ENCODE results near the gene FGF7. TPM values are rescaled to one million over a fixed set of nuclear protein-coding genes. Genes with fewer than 3 reads are reported as not detected.
"Not testable (repeated sequence)": the region's sequence is repeated elsewhere in the genome, so short reads cannot be mapped to it uniquely, and the experiment has no call there.

FGF7 gene, protein sequence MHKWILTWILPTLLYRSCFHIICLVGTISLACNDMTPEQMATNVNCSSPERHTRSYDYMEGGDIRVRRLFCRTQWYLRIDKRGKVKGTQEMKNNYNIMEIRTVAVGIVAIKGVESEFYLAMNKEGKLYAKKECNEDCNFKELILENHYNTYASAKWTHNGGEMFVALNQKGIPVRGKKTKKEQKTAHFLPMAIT
- 10 to 100 TPM in 11 of 12 donors, not detected in 1; 14.9 to 64.1 (median 27.4) TPM for polyA plus RNA-seq (ENCODE audit: insufficient read length in 12 of 12)
- long read RNA-seq, donor 1, full-length matches to known transcripts, result 19 of 19 reads
- long read RNA-seq, donor 1, partial matches to known transcripts, result 0 of 19 reads
- long read RNA-seq, donor 1, other reads (novel, unspliced or antisense), result 0 of 19 reads
- long read RNA-seq, donor 2, full-length matches to known transcripts, result 15 of 15 reads
- long read RNA-seq, donor 2, partial matches to known transcripts, result 0 of 15 reads
- long read RNA-seq, donor 2, other reads (novel, unspliced or antisense), result 0 of 15 reads
- long read RNA-seq, donor 3, full-length matches to known transcripts, result 7 of 7 reads
- long read RNA-seq, donor 3, partial matches to known transcripts, result 0 of 7 reads
- long read RNA-seq, donor 3, other reads (novel, unspliced or antisense), result 0 of 7 reads
- long read RNA-seq, donor 4, full-length matches to known transcripts, result 1 of 1 reads
- long read RNA-seq, donor 4, partial matches to known transcripts, result 0 of 1 reads
- long read RNA-seq, donor 4, other reads (novel, unspliced or antisense), result 0 of 1 reads
- long read RNA-seq, donor 5, full-length matches to known transcripts, result 13 of 13 reads
- long read RNA-seq, donor 5, partial matches to known transcripts, result 0 of 13 reads
- long read RNA-seq, donor 5, other reads (novel, unspliced or antisense), result 0 of 13 reads
- long read RNA-seq, donor 6, full-length matches to known transcripts, result 13 of 13 reads
- long read RNA-seq, donor 6, partial matches to known transcripts, result 0 of 13 reads
- long read RNA-seq, donor 6, other reads (novel, unspliced or antisense), result 0 of 13 reads
- long read RNA-seq, donor 7, full-length matches to known transcripts, result 3 of 3 reads
- long read RNA-seq, donor 7, partial matches to known transcripts, result 0 of 3 reads
- long read RNA-seq, donor 7, other reads (novel, unspliced or antisense), result 0 of 3 reads
- long read RNA-seq, donor 8, full-length matches to known transcripts, result 7 of 7 reads
- long read RNA-seq, donor 8, partial matches to known transcripts, result 0 of 7 reads
- long read RNA-seq, donor 8, other reads (novel, unspliced or antisense), result 0 of 7 reads
- long read RNA-seq, donor 9, full-length matches to known transcripts, result 5 of 5 reads
- long read RNA-seq, donor 9, partial matches to known transcripts, result 0 of 5 reads
- long read RNA-seq, donor 9, other reads (novel, unspliced or antisense), result 0 of 5 reads
- long read RNA-seq, donor 10, full-length matches to known transcripts, result 7 of 7 reads
- long read RNA-seq, donor 10, partial matches to known transcripts, result 0 of 7 reads
- long read RNA-seq, donor 10, other reads (novel, unspliced or antisense), result 0 of 7 reads
- long read RNA-seq, donor 11, full-length matches to known transcripts, result 8 of 16 reads
- long read RNA-seq, donor 11, partial matches to known transcripts, result 8 of 16 reads
- long read RNA-seq, donor 11, other reads (novel, unspliced or antisense), result 0 of 16 reads

DNA sequence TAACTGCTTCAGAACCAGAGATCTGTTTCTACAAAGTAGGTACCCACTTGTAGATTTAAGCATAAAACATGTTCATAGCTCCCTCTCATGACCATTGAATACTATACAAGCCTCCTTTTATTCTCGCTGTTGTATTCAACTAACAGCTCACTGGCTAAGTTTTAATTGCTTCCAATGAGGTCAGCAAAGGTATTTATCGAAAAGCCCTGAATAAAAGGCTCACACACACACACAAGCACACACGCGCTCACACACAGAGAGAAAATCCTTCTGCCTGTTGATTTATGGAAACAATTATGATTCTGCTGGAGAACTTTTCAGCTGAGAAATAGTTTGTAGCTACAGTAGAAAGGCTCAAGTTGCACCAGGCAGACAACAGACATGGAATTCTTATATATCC, at the start of gene FGF7:
TSS of gene FGF7 (plus strand) at position 222 of the 400 bp plus-strand sequence. CDS start 1,056 bp downstream, outside the sequence.
- peak; percentile 61 for DNase-seq

DNA sequence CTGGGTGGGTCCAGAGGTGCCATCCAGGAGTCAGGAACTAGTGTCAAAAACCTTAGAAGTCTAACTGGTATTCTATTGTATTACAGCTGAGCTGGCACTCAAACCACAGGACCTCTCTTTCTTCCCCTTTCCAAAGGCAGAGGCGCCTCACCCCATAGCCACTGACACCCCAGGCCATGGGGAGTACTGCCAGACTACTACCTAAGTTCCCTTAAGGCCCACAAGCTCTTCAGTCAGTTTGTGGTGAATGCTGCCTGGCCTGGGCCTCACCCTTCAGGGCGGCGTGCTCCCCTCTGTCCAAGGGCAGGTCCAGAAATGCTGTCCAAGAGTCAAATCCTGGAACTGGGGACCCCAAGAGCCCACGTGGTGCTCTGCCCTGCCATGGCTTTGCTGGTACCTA, 43.0 kb upstream of the FGF7 start:
- DNase-seq, result no peak

DNA sequence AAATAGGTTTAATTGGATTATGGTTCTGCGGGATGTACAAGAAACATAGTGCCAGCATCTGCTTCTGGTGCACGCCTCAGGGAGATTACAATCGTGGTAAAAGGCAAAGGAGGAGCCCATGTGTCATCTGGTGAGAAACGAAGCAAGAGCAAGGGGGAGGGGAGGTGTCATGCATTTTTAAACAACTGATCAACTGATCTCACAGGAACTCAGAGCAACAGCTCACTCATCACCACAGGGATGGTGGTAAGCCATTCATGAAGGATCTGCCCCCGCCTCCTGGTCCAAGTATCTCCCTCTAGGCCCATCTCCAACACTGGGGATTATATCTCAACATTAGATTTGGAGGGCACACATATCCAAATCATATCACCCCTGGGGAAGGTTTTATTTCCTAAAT, 42.1 kb upstream of the FGF7 start:
- no peak for DNase-seq

DNA sequence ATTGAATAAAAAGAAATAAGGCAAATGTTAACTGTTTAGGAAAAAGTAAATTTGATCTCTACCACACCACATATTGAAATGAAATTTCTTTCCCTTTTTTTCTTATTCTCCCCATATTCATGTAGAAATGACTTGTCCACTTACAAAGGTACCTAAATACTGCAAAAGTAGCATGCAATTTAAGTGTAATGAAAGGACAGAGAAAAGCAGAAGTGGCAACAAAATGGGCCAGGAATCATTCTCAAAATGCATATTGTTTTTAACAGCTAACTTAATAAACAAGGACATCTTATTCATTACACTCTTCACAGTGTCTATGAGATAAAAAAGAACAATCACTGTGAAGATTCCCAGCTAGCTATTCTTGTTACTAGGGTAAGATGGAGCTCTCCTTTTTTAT, 40.6 kb upstream of the FGF7 start:
- no peak for DNase-seq

DNA sequence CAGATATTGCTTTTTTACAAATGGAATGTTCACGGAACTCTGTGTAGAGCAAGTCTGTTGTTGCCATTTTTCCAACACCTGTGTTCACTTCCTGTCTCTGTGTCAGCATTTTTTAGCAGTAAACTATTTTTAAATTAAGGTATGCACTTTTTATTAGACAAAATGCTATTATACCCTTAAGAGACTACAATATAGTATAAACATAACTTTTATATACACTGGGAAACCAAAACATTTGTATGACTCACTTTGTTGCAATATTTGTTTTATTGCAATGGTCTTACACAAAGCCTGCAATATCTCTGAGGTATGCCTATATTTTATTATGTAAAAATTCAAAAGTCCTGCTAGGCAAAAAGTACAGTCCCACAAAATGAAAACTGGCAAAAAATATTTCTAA, 39.8 kb upstream of the FGF7 start:
- DNase-seq, result no peak

DNA sequence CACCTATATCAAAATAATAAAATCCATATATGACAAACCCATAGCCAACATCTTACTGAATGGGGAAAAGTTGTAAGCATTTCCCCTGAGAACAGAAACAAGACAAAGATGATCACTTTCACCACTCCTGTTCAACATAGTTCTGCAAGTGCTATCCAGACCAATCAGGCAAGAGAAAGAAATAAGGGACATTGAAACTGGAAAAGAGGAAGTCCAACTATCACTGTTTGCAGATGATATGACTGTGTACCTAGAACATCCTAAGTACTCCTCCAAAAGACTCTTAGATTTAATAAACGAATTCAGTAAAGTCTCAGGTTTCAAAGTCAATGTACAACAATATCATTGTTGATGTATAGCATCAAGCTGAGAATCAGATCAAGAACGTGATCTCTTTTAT, 35.6 kb upstream of the FGF7 start:
- DNase-seq, result no peak

DNA sequence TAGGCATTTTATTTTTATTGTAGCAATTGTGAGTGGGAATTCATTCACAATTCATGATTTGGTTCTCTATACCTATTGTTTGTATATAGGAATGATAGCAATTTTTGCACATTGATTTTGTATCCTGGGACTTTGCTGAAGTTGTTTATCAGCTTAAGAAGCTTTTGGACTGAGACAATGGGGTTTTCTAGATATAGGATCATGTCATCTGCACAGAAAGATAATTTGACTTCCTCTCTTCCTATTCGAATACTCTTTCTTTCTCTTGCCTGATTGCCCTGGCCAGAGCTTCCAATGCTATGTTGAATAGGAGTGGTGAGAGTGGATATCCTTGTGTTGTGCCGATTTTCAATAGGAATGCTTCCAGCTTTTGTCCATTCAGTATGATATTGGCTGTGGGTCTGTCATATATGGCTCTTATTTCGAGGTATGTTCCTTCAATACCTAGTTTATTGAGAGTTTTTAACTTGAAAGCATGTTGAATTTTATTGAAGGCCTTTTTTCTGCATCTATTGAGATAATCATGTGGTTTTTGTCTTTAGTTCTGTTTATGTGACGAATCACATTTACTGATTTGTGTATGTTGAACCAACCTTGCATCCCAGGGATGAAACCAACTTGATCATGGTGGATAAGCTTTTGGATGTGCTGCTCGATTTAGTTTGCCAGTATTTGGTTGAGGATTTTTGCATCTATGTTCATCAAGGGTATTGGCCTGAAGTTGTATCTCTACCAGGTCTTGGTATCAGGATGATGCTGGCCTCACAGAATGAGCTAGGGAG, 20.3 kb upstream of the FGF7 start:
- not testable (repeated sequence) for DNase-seq

DNA sequence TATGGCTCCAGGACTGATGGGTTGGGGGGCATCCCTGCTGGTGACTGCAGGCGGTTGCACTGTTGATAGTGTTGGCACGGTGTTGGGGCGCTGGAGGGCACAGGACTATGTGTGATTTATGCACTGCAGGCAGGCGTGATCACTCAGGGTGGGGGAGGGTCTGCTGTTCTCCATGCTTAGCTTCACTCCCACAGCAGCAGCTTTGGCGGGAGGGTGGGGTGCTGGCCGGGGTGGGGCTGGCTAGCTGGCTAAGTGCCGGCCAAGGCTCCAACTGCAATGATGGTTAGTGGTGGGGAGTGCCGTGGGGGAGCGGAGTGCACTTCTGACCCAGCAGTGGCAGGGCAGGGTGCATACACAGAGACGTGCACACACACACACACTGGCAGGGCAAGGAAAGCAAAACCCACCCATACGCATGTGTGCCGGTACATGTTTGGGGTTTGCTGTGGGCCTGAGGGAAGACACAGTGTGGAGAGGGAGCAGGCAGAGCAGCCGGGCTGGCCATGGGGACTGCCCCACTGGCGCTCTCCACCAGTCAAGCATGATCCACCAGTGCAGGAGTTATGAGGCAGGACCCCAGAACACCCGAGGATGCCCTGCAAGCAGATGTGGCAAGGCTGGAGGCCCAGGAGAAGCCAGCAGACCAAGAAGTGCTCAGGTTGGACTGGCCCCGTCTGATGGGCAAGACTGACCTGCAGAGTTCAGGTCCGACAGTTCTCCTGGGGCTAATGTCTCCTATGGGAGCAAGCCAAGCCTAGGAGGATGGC, 16.5 kb upstream of the FGF7 start:
- no peak for DNase-seq

DNA sequence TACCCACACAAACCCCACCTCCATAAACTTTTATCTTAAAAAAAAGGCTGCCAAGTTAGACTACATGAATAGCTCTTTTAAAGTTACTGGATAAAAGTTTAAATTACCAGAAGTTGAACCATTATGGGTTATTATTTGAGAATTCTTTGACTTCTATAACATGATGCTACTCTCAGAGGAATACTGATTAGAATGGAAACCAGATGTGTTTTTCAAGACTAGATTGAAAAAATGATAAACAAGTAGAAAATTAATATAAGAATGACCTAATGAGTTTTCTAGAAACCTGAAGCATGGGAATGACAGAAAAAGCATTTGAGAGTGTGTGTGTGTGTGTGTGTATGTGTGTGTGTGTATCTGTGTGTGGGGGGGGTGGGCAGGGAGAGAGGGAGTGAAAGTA, 12.4 kb upstream of the FGF7 start:
- DNase-seq, result no peak

DNA sequence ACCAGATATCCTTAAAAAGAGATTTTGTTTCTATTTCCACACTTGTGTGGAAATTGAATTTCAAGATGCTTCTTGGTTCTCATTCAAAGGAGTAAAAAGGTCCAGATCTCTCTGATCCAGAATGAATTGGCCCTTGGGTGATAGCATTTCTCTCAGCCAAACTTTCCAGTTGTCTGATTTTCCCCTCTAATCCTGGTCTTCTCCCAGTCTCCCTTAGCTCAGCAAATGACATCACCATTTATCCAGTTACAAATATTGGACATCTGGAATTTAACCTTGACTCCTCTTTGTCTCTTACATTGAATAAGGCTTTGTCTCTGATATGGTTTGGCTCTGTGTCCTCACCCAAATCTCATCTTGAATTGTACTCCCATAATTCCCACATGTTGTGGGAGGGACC, 10.2 kb upstream of the FGF7 start:
- DNase-seq, result peak; percentile 77

DNA sequence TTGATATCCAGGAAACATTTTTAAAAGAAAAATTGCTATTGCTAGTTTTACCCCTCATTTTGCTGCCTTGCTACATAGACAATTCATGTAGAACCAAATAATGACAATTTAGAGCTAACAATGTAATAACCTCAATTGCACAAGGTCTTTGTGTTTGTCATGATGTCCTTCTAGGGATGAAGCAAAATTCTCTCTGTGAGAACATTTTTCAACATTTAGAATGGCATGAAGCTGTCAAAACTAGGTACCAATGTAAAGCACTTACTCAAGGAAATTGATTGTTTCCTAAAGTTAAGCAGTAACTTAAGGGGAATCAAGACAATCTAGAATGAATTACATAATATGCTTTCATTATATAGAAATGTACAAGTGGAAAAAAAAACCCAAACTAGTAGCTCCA, 7.9 kb upstream of the FGF7 start:
- no peak for DNase-seq

DNA sequence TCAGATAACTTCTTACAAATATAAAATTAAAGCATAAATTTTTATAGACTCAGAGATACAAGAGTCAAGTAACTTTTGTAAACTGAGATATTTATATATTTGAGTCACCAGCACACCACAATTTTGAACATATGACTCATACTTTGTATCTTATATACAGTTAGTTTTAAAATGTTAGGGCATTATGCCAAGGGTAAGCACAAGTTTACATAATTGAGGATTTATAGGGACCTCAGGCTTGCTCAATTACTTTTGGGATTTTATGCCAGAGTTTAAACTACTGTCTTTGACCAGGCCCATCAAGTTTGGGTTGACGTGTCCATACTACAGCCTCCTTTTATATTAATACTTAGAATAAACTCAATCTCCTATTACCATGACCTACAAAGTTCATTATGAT, 7.4 kb upstream of the FGF7 start:
- no peak for DNase-seq

DNA sequence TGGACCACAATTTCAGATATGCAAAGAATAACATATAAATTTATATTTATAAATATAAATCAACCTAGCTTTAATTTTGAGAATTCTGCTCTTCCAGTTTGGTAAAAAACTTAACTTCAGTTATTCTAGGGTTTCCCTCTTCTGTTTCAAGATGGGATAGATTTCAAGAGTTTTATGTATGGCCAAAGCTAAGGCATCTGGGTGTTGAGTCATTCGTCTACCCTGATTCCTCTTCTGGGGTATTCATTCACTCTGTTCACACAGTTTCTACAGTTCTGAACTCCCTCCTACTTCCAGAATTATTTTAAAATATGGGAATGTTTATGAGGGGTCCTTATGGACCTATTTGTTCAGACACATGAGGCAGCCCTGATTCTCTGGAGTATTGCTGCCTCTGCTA, 4.2 kb upstream of the FGF7 start:
- DNase-seq, result no peak

DNA sequence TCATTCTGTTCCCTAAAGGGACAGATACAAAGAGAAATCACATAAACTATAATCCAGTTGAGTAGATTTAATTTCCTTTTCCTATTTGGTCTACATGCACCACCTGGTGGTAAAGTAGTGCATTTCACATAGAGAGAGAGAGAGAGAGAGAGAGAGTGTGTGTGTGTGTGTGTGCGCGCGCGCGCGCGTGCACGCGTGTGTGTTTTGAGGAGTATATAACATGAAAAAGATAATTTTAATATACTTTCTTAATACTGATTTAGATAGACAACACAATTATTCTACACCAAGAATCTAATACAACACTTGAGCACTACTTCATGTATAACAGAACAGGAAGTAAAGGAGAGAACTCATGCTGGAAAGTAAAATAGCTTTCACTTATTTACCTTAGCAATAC, 1.1 kb upstream of the FGF7 start:
- DNase-seq, result no peak

DNA sequence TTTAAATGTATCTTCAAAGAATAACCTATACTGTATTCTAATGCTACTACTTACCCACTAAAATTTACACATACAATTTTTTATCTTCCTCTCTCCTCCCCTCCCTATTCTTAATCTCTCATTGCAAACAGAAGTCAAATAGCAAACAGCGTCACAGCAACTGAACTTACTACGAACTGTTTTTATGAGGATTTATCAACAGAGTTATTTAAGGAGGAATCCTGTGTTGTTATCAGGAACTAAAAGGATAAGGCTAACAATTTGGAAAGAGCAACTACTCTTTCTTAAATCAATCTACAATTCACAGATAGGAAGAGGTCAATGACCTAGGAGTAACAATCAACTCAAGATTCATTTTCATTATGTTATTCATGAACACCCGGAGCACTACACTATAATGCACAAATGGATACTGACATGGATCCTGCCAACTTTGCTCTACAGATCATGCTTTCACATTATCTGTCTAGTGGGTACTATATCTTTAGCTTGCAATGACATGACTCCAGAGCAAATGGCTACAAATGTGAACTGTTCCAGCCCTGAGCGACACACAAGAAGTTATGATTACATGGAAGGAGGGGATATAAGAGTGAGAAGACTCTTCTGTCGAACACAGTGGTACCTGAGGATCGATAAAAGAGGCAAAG, 984 bp downstream of the FGF7 start:
- no peak for DNase-seq

DNA sequence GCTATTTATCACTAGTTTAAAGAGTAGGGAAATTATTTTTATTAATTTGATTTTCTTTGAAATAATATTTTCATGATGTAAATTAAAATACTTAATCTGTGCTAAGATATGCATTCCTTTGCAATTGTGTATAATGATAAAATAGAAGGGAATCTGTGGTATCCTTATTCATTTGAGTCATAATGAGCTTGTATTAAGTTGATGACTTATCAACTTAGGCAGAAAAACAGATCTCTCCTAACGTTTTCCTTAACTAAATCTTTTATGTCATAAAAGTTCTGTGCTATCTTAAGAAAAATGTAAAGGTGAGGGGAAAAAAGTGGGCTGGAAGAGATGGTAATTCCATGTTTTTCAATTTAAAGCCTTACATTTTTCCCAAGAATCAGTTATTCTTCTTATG, 1.9 kb downstream of the FGF7 start:
- no peak for DNase-seq

DNA sequence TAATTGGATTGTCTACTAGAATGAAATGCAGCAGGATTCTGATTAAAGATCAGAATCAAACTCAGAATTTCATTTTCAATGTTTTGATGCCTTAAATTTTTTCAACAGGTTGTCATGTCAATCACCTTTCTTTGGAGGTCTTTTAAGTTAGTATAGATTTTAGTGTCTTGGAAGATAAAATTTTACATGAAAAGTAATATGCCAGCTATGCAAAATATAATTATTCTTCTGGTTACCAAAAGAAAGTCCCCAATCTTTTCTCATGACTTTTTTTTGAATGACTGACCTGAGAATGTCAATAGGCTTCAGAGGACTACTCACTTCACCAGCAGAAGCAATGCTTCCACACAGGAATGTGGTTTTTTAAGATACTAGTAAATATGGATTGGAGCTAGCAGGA, 4.3 kb downstream of the FGF7 start:
- DNase-seq, result no peak

DNA sequence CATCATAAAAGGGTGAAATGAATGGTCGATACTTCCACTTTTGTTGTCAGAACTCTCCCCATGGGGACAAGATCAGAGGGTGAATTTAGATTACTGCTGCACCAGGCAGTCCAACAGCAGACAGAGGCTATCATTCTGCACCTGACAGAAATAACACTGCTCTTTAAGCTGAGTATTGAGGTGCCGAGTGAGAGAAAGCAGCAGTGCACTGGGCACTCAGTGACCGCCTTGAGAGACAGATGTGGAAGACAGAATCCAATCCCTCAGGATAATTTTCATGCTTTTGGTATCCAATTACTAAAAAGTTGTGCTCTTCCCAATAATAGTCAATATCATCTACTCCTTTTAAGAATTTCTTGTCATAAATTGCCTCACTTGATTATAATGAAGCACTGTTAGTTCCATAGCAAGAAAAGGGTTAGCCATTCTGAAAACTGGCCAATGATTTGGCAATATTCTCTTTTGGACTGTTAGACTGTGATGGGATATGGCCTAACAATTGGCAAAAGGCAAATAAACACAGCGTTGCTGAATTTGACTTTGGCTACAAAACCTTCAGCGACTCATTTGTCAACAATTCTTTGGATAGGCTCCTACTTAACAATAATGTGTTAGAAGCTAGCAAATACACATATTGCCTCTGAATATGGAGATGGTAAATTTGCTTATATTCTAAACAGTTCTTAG, 5.5 kb downstream of the FGF7 start:
- DNase-seq, result no peak

DNA sequence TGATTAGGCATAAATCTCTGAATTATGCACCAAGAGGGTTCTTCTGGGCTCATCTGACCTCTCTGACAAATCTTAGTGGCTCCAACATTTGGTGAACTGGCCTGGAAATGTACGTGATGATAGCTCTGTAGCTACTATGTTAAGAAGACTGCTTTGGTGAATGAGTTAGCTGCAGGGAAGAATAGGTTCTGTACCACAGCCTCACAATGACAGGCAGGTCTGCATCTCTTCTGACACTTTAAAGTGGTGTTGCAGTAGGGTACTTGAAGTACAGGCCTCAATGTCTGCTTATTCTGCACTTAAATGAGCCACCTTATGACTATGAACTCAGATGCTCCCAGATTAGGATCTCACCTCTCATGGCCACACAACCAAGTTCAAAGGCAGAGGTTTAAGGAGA, 7.0 kb downstream of the FGF7 start:
- no peak for DNase-seq

Data from muscle of arm (tissue), 14 donors.